BLaER1 (cell line): ENCODE measurements around the gene ACSF3.

ENCODE experiments used
- H3K27ac ChIP-seq: shearing (Covaris generic); formaldehyde crosslinking; 2 replicates; pipeline ENCODE4 v1.8.1; 2022
- H3K27me3 ChIP-seq: shearing (Covaris generic); formaldehyde crosslinking; 2 replicates; pipeline ENCODE4 v1.8.1; 2022
- H3K36me3 ChIP-seq: shearing (Covaris generic); formaldehyde crosslinking; 2 replicates; pipeline ENCODE4 v1.8.1; 2022
- H3K4me1 ChIP-seq: shearing (Covaris generic); formaldehyde crosslinking; 2 replicates; pipeline ENCODE4 v1.8.1; 2022
- H3K4me2 ChIP-seq: shearing (Covaris generic); formaldehyde crosslinking; 2 replicates; pipeline ENCODE4 v1.8.1; 2022
- H3K4me3 ChIP-seq: shearing (Covaris generic); formaldehyde crosslinking; 2 replicates; pipeline ENCODE4 v1.8.1; 2022
- H3K9ac ChIP-seq: shearing (Covaris generic); formaldehyde crosslinking; 2 replicates; pipeline ENCODE4 v1.8.1; 2022
- H3K9me3 ChIP-seq: shearing (Covaris generic); formaldehyde crosslinking; 2 replicates; pipeline ENCODE4 v1.8.1; 2022
- H4K20me1 ChIP-seq: shearing (Covaris generic); formaldehyde crosslinking; 2 replicates; pipeline ENCODE4 v1.8.1; 2022
- Cebpa-rat ChIP-seq: shearing (Covaris generic); IDR thresholded peaks from 2 replicates; pipeline ENCODE4 v1.8.1; 2022

ACSF3 gene

GRCh38 chr16:89138513-89138795 lies 44.8 kb downstream of the ACSF3 start:
- peaks cover 21% of the 10 kb centered on the region; the same call in 1 of the 2 replicates for H4K20me1 ChIP-seq
- H3K27me3 ChIP-seq, result no peaks in the 10 kb centered on the region
- peaks cover 99% of the 10 kb centered on the region for H3K36me3 ChIP-seq
- no peak overlapping the region for H3K4me2 ChIP-seq
- H3K4me1 ChIP-seq, result no peaks in the 10 kb centered on the region
- H3K9me3 ChIP-seq, result no peaks in the 10 kb centered on the region
- H3K4me3 ChIP-seq, result no peak overlapping the region
- H3K27ac ChIP-seq, result 0 out of 2 replicates have a peak overlapping the region, but pooled peaks have one; percentile 2
- no peak for TF ChIP-seq Cebpa-rat
- H3K9ac ChIP-seq, result no peak overlapping the region

GRCh38 chr16:89138843-89139520 lies 45.3 kb downstream of the ACSF3 start:
- no peak overlapping the region for H3K4me2 ChIP-seq
- no peak overlapping the region for H3K9ac ChIP-seq
- no peak for TF ChIP-seq Cebpa-rat
- no peaks in the 10 kb centered on the region for H3K4me1 ChIP-seq
- no peaks in the 10 kb centered on the region for H3K9me3 ChIP-seq
- H4K20me1 ChIP-seq, result peaks cover 21% of the 10 kb centered on the region; the same call in 1 of the 2 replicates
- H3K36me3 ChIP-seq, result peaks cover 99% of the 10 kb centered on the region
- H3K27ac ChIP-seq, result 0 out of 2 replicates have a peak overlapping the region, but pooled peaks have one; percentile 2
- H3K4me3 ChIP-seq, result no peak overlapping the region
- H3K27me3 ChIP-seq, result no peaks in the 10 kb centered on the region

GRCh38 chr16:89139907-89140361 lies 46.3 kb downstream of the ACSF3 start:
- Histone ChIP-seq H3K4me3 (no peak overlapping the region), H3K9ac (no peak overlapping the region)
- TF ChIP-seq Cebpa-rat, result no peak

GRCh38 chr16:89140401-89140800 lies 46.7 kb downstream of the ACSF3 start:
- Histone ChIP-seq H3K4me2 (no peak overlapping the region), H3K36me3 (peaks cover 99% of the 10 kb centered on the region), H3K27me3 (no peaks in the 10 kb centered on the region), H3K9ac (no peak overlapping the region), H3K4me3 (no peak overlapping the region), H4K20me1 (peaks cover 21% of the 10 kb centered on the region; the same call in 1 of the 2 replicates), H3K4me1 (no peaks in the 10 kb centered on the region), H3K27ac (no peak overlapping the region), H3K9me3 (peaks cover 2% of the 10 kb centered on the region)
- TF ChIP-seq Cebpa-rat, result no peak

More at GRCh38 chr16:89139907-89140361, 46.3 kb downstream of the ACSF3 start:
- no peaks in the 10 kb centered on the region for H3K27me3 ChIP-seq
- H4K20me1 ChIP-seq, result peaks cover 21% of the 10 kb centered on the region; the same call in 1 of the 2 replicates
- no peaks in the 10 kb centered on the region for H3K4me1 ChIP-seq
- no peak overlapping the region for H3K27ac ChIP-seq
- H3K4me2 ChIP-seq, result no peak overlapping the region
- peaks cover 99% of the 10 kb centered on the region for H3K36me3 ChIP-seq
- H3K9me3 ChIP-seq, result no peaks in the 10 kb centered on the region

- Histone ChIP-seq H3K36me3 (peaks cover 99% of the 10 kb centered on the region), H3K4me1 (no peaks in the 10 kb centered on the region), H3K9me3 (peaks cover 9% of the 10 kb centered on the region), H4K20me1 (peaks cover 21% of the 10 kb centered on the region; the same call in 1 of the 2 replicates), H3K27me3 (no peaks in the 10 kb centered on the region), H3K9ac (no peak overlapping the region), H3K4me2 (no peak overlapping the region), H3K4me3 (no peak overlapping the region), H3K27ac (no peak overlapping the region)
- no peak for TF ChIP-seq Cebpa-rat
Measured at GRCh38 chr16:89140981-89141883, 47.6 kb downstream of the ACSF3 start.

- H3K9me3 ChIP-seq, result peaks cover 16% of the 10 kb centered on the region
Measured at GRCh38 chr16:89141884-89142267, 48.2 kb downstream of the ACSF3 start.

GRCh38 chr16:89142474-89143195 lies 49.0 kb downstream of the ACSF3 start:
- no peak for TF ChIP-seq Cebpa-rat
- Histone ChIP-seq H3K27ac (no peak overlapping the region), H3K4me1 (no peaks in the 10 kb centered on the region), H4K20me1 (peaks cover 21% of the 10 kb centered on the region; the same call in 1 of the 2 replicates), H3K27me3 (no peaks in the 10 kb centered on the region), H3K9ac (no peak overlapping the region), H3K4me3 (no peak overlapping the region), H3K36me3 (peaks cover 95% of the 10 kb centered on the region), H3K4me2 (no peak overlapping the region), H3K9me3 (peaks cover 20% of the 10 kb centered on the region)

More at GRCh38 chr16:89141884-89142267, 48.2 kb downstream of the ACSF3 start:
- Histone ChIP-seq H3K4me2 (no peak overlapping the region), H3K27ac (no peak overlapping the region), H3K4me3 (no peak overlapping the region), H3K27me3 (no peaks in the 10 kb centered on the region), H3K4me1 (no peaks in the 10 kb centered on the region), H4K20me1 (peaks cover 21% of the 10 kb centered on the region; the same call in 1 of the 2 replicates), H3K9ac (no peak overlapping the region), H3K36me3 (peaks cover 99% of the 10 kb centered on the region)
- TF ChIP-seq Cebpa-rat, result no peak

- H3K4me2 ChIP-seq, result no peak overlapping the region
- H3K9me3 ChIP-seq, result peaks cover 26% of the 10 kb centered on the region
- no peaks in the 10 kb centered on the region for H3K27me3 ChIP-seq
- H3K36me3 ChIP-seq, result peaks cover 95% of the 10 kb centered on the region
- no peak overlapping the region for H3K27ac ChIP-seq
- H3K9ac ChIP-seq, result no peak overlapping the region
- H4K20me1 ChIP-seq, result peaks cover 16% of the 10 kb centered on the region; the same call in 1 of the 2 replicates
- no peaks in the 10 kb centered on the region for H3K4me1 ChIP-seq
- H3K4me3 ChIP-seq, result no peak overlapping the region
- TF ChIP-seq Cebpa-rat, result no peak
Measured at GRCh38 chr16:89143201-89143741, 49.6 kb downstream of the ACSF3 start.
